PC-9 (cell line): ENCODE measurements around the gene OR11A1. TPM values are rescaled to one million over a fixed set of nuclear protein-coding genes. Genes with fewer than 3 reads are reported as not detected.

Experiments used
- BruUV-seq: library from RNA; stranded (reverse); fragments of 400-500 nt; replicated peaks from 2 replicates; lab custom pipeline; 2021; lab: Mats Ljungman, UMichigan
- CTCF ChIA-PET: fragments of 300-600 bp; sonication (Branson Sonifier 250); formaldehyde crosslinking; loops from one replicate; lab custom pipeline; 2022; ENCODE audit warnings: antibody characterized with exemption; lab: Charles Lee
- POLR2A ChIA-PET: fragments of 300-600 bp; sonication (Branson Sonifier 250); formaldehyde crosslinking; loops from one replicate; lab custom pipeline; 2022; ENCODE audit warnings: antibody characterized with exemption; ENCODE audit not compliant: unreplicated experiment; lab: Charles Lee
- DNase-seq, 2 experiments: peaks; one replicate each; pipeline versions ENCODE4 v3.0.0 to v3.0.0-alpha.2; 2015 to 2022; ENCODE audit warnings: mixed read lengths in 1 of 2
- H2AFZ ChIP-seq: fragments of 200-600 bp; sonication (generic); 2 replicates; pipeline ENCODE4 v1.8.1; 2017; ENCODE audit warnings: antibody characterized with exemption
- H3F3A ChIP-seq: fragments of 200-600 bp; sonication (generic); 2 replicates; pipeline ENCODE4 v1.8.1; 2017; ENCODE audit warnings: antibody characterized with exemption, mild to moderate bottlenecking, low read depth; ENCODE audit not compliant: insufficient read depth
- H3K27ac ChIP-seq: fragments of 200-600 bp; sonication (generic); 2 replicates; pipeline ENCODE4 v1.6.1; 2016; ENCODE audit warnings: mixed run types
- H3K27me3 ChIP-seq: fragments of 200-600 bp; sonication (generic); 2 replicates; pipeline ENCODE4 v1.6.1; 2016; ENCODE audit warnings: low read depth, mixed run types; ENCODE audit not compliant: insufficient read depth
- H3K36me3 ChIP-seq: fragments of 200-600 bp; sonication (generic); 2 replicates; pipeline ENCODE4 v1.6.1; 2016; ENCODE audit warnings: low read depth, mixed run types
- H3K4me1 ChIP-seq: fragments of 200-600 bp; sonication (generic); replicated peaks from 2 replicates; pipeline ENCODE4 v1.6.1; 2016; ENCODE audit warnings: mixed run types; ENCODE audit not compliant: insufficient read depth
- H3K4me2 ChIP-seq: fragments of 200-600 bp; sonication (generic); 2 replicates; pipeline ENCODE4 v1.6.1; 2017; ENCODE audit warnings: mixed run types
- H3K4me3 ChIP-seq: fragments of 200-600 bp; sonication (generic); 2 replicates; pipeline ENCODE4 v1.6.1; 2016; ENCODE audit warnings: mixed run types
- H3K79me2 ChIP-seq: fragments of 200-600 bp; sonication (generic); 2 replicates; pipeline ENCODE4 v1.6.1; 2017; ENCODE audit warnings: low read depth, mixed run types
- H3K9me2 ChIP-seq: fragments of 200-600 bp; sonication (generic); 2 replicates; pipeline ENCODE4 v1.8.1; 2017; ENCODE audit warnings: mild to moderate bottlenecking; ENCODE audit not compliant: insufficient read depth
- H3K9me3 ChIP-seq: fragments of 200-600 bp; sonication (generic); 2 replicates; pipeline ENCODE4 v1.8.1; 2016; ENCODE audit warnings: low read depth; ENCODE audit not compliant: insufficient read depth
- H4K20me1 ChIP-seq: fragments of 200-600 bp; sonication (generic); 2 replicates; pipeline ENCODE4 v1.8.1; 2017; ENCODE audit not compliant: insufficient read depth
- CTCF ChIP-seq: fragments of 200-600 bp; sonication (generic); conservative IDR thresholded peaks from 2 replicates; pipeline ENCODE4 v1.6.1; 2017; ENCODE audit warnings: mixed run types, antibody characterized with exemption, mild to moderate bottlenecking, moderate library complexity
- EZH2 ChIP-seq: fragments of 200-600 bp; sonication (generic); IDR thresholded peaks from 2 replicates; pipeline ENCODE4 v1.8.0; 2017; ENCODE audit warnings: antibody characterized with exemption, low read depth
- intact Hi-C: fragments of 100-400 bp; cut with micrococcal nuclease; formaldehyde crosslinking; loops from one replicate; pipeline ENCODE4 v1.10.0; 2022; ENCODE audit not compliant: unreplicated experiment
- total RNA-seq: library from RNA; stranded (reverse); gene quantifications from 2 replicates; pipeline ENCODE4 v1.2.3, GENCODE V29; 2021

Gene OR11A1
- total RNA-seq, 1 experiment from 2014 or later: not detected

GRCh38 chr6:29504961-29505360, 48.1 kb upstream of the OR11A1 start:
- ChIA-PET CTCF (no interaction called here), POLR2A (no interaction called here)
- Histone ChIP-seq H3K9me3 (no peaks in the 10 kb centered on the region), H3K9me2 (no peaks in the 10 kb centered on the region), H3K4me3 (no peak overlapping the region), H3K27me3 (peaks cover 12% of the 10 kb centered on the region; the same call in 1 of the 2 replicates), H3K79me2 (no peaks in the 10 kb centered on the region), H3K36me3 (no peaks in the 10 kb centered on the region), H2AFZ (no peak overlapping the region), H3K4me1 (no peaks in the 10 kb centered on the region), H4K20me1 (no peaks in the 10 kb centered on the region), H3K4me2 (no peak overlapping the region), H3K27ac (no peak overlapping the region), H3F3A (no peaks in the 10 kb centered on the region)
- intact Hi-C loops: no loop called here
- TF ChIP-seq EZH2 (no peak), CTCF (no peak)
- BruUV-seq: no TSS peak
- no peak for DNase-seq

- ChIA-PET POLR2A (no interaction called here), CTCF (no interaction called here)
- H3K36me3 ChIP-seq: no peaks in the 10 kb centered on the region
- TF ChIP-seq CTCF (no peak), EZH2 (no peak)
- no peak overlapping the region for H3K4me3 ChIP-seq
- H3K9me2 ChIP-seq: no peaks in the 10 kb centered on the region
- no peaks in the 10 kb centered on the region for H3F3A ChIP-seq
- H3K4me1 ChIP-seq: no peaks in the 10 kb centered on the region
- H3K27ac ChIP-seq: no peak overlapping the region
- peaks cover 12% of the 10 kb centered on the region; the same call in 1 of the 2 replicates for H3K27me3 ChIP-seq
- H2AFZ ChIP-seq: no peak overlapping the region
- intact Hi-C loops: no loop called here
- H4K20me1 ChIP-seq: no peaks in the 10 kb centered on the region
- no TSS peak for BruUV-seq
- no peaks in the 10 kb centered on the region for H3K9me3 ChIP-seq
- no peaks in the 10 kb centered on the region for H3K79me2 ChIP-seq
- DNase-seq: no peak
- no peak overlapping the region for H3K4me2 ChIP-seq
These were observed 45.7 kb upstream of the OR11A1 start for GRCh38 chr6:29502597-29502996.

- H4K20me1 ChIP-seq: no peaks in the 10 kb centered on the region
- H3F3A ChIP-seq: no peaks in the 10 kb centered on the region
- H3K4me1 ChIP-seq: no peaks in the 10 kb centered on the region
- intact Hi-C loops: no loop called here
- BruUV-seq: no TSS peak
- ChIA-PET POLR2A (no interaction called here), CTCF (no interaction called here)
- no peaks in the 10 kb centered on the region for H3K79me2 ChIP-seq
- TF ChIP-seq EZH2: no peak
- TF ChIP-seq CTCF: no peak
- H3K4me2 ChIP-seq: no peak overlapping the region
- H3K9me2 ChIP-seq: no peaks in the 10 kb centered on the region
- no peak overlapping the region for H3K4me3 ChIP-seq
- no peak overlapping the region for H2AFZ ChIP-seq
- H3K9me3 ChIP-seq: no peaks in the 10 kb centered on the region
- H3K27me3 ChIP-seq: peaks cover 12% of the 10 kb centered on the region; the same call in 1 of the 2 replicates
- no peaks in the 10 kb centered on the region for H3K36me3 ChIP-seq
- DNase-seq: no peak
- no peak overlapping the region for H3K27ac ChIP-seq
These were observed 45.3 kb upstream of the OR11A1 start for GRCh38 chr6:29502181-29502580.
